ENCODE results near the gene MCM9.
"Not testable (repeated sequence)": the region's sequence is repeated elsewhere in the genome, so short reads cannot be mapped to it uniquely, and the experiment has no call there.

Gene MCM9

DNA sequence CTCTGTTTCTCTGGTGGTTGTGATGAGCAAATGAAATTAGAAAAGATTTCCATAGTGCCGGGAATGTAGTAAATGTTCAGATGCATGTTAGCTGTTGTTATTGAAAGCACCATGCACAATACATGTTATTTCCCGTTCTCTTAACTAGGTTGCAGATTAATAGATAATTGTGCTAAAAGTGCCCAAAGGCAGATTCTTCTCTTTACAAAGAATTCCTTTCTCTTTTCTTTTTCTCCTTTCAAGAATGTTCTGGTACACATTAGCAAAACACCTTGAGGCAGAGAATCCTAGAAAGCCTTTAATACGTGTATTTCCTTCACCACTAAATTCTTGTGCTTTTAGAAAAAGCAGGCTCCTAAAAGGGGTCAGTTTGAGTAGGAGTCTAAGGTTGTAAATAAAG, 162.1 kb downstream of the MCM9 start:
- in situ Hi-C loops (cut with HindIII; ENCODE audit: low sequenced_read_pairs) = no loop called here

DNA sequence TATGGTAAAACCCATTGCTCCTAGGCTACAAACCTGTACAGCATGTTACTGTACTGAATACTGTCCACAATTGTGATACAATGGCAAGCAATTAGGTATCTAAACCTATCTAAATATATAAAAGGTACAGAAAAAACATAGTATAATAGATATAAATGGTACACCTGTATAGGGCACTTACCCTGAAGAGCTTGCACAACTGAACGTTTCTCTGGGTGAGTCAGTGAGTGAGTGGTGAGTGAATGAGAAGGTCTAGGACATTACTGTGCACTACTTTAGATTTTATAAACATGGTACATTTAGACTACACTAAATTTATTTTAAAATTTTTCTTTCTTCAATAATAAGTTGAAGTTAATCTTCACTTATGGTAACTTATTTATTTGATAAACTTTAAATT, 163.7 kb downstream of the MCM9 start:
- in situ Hi-C loops (cut with HindIII; ENCODE audit: low sequenced_read_pairs) = no loop called here

DNA sequence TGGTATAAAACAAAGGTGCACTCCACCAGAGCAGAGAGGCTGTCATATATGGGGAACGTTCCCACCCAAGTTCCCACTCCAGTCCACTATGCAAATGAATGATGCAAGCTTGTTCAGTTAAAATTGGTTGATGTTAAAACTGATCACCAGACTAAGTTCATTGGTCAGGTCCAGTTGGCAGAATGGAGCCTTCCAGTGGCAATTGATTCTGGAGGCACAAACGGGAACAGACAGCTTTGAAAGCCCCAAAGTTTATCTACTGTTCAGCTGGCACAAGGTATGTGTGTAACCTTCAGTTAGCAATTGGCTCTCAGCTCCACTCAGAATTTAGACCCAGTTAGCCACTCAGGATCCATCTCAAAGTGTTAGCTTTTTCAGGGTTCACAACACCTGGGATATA, 164.1 kb downstream of the MCM9 start:
- in situ Hi-C loops (cut with HindIII; ENCODE audit: low sequenced_read_pairs) = no loop called here

DNA sequence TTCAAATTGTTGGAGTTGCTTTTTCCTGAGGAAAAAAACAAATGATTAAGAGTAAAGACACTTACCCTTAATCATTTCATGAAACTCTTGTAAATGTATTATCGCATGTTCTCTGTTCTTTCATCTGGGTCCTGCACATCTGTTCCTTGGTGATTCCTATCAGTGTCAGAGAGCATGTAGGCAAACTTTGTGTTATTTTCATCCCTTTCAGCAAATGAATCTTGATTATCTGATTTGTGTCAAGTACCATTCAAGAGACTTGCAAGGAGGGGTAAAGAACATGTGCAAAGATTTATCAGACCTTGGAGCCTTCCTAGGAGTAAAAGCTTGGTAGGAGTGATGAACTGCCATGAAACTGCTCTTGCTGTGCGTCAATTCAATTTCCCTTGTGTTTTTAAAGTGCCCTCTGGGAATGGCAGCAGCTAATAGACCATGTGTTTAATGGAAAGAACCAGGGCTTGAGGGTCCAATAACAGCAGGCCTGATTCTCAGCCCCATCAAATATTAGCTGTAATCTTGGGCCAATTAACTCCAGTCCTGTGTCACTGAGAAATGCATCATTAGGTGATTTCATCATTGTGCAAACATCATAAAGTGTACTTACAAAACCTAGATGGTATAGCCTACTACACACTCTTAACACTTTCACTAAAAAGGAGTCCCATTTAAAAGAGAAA, 164.7 kb downstream of the MCM9 start:
- in situ Hi-C loops (cut with HindIII; ENCODE audit: low sequenced_read_pairs) = no loop called here

DNA sequence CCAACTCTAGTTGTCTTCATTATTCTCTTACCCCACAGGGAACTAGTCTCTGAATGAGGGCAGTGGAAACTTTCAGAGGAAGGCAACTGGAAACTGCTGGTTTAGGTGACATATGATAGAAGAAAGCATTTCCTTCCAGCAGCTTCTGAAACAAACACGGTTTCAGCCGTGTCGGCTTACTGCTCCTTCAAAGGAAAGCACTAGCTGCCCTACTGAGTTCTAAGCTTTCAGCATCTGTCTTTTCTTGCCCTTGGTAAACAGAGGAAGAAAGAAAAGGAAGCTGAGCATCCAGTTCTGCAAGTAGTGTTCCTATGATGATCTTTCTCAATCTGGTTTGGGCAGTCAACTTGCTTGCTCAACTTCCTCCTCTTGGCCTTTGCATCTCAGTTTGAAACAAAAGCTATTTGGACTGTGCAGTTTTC, 166.0 kb downstream of the MCM9 start:
- in situ Hi-C loops (cut with HindIII; ENCODE audit: low sequenced_read_pairs) = no loop called here

DNA sequence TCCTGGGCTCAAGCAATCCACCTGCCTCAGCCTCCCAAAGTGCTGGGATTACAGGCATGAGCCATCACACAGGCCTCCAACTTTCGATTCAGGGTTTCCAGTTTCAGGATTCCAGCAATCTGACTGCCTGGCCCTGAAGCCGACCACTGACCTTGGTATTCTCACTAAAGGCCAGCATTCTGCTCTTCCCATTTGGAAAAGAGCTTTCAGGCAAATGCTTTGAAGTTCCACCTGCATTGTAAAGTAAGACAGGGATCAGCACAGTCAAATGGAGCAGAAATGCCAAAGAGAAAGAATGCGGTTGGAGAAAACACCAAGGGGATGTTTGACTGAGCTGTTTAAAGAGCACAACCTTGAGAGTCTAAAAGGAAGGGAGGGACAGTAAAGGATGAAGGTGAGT, 166.5 kb downstream of the MCM9 start:
- in situ Hi-C loops (cut with HindIII; ENCODE audit: low sequenced_read_pairs) = no loop called here

DNA sequence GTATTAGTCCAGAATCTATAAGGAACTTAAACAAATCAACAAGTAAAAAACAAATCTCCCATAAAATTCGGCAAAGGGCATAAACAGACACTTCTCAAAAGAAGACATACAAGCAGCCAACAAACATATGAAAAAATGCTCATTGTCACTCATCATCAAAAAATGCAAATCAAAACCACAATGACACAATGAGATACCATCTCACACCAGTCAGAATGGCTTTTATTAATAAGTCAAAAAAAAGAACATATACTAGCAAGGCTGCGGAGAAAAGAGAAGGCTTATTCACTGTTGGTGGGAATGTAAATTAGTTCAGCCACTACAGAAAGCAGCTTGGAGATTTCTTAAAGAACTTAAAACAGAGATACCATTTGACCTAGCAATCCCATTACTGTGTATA, 169.6 kb downstream of the MCM9 start:
- in situ Hi-C loops (cut with HindIII; ENCODE audit: low sequenced_read_pairs) = not testable (repeated sequence)

DNA sequence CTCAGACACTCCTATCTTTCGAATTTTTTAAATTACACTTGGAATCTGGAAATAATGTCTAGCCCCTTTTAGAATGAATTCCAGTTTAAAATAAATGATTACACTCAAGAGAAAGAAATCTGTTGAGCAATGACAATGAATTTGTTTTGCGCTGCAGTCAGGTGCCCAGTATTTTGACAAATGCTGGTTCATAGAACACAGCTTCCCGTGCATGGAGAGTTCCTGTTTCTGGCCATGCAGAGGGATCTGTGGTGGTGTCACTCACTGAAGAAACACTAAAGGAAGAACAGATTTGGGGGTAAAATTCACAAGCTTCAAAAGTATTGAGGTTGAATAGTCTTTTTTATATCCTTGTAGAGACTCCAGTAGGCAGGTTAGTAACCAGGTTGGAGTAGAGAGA, 170.2 kb downstream of the MCM9 start:
- in situ Hi-C loops (cut with HindIII; ENCODE audit: low sequenced_read_pairs) = no loop called here

Measured in DLD1 (cell line).